D721Med (cell line): Measurements from ENCODE around the gene DNAH12.
"Not testable (repeated sequence)": the region's sequence is repeated elsewhere in the genome, so short reads cannot be mapped to it uniquely, and the experiment has no call there.

Experiments used
- DNase-seq: peaks from one replicate; pipeline ENCODE4 v3.0.0; 2011; ENCODE audit warnings: low spot score; ENCODE audit not compliant: insufficient read length
- FAIRE-seq: peaks from 2 replicates; lab custom pipeline; 2011; peaks lifted over from hg19 to GRCh38; lab: Jason Lieb, UNC
- CTCF ChIP-seq: IDR thresholded peaks from 2 replicates; pipeline ENCODE4 v1.5.1; 2012; ENCODE audit warnings: mild to moderate bottlenecking, control low read depth; ENCODE audit not compliant: insufficient read depth; ENCODE audit errors: missing control alignments

DNAH12 gene

GRCh38 chr3:57484563-57484962 lies 59.6 kb downstream of the DNAH12 start:
- DNase-seq, result no peak
- FAIRE-seq, result no peak

GRCh38 chr3:57477193-57477592 lies 67.0 kb downstream of the DNAH12 start:
- not testable (repeated sequence) for FAIRE-seq, DNase-seq

More at GRCh38 chr3:57484563-57484962, 59.6 kb downstream of the DNAH12 start:
- TF ChIP-seq CTCF, result no peak

- DNase-seq, result no peak
- FAIRE-seq, result no peak
- no peak for TF ChIP-seq CTCF
Measured at GRCh38 chr3:57464801-57465200, 79.3 kb downstream of the DNAH12 start.

- FAIRE-seq (no peak), DNase-seq (no peak)
- no peak for TF ChIP-seq CTCF
Measured at GRCh38 chr3:57464011-57464410, 80.1 kb downstream of the DNAH12 start.

GRCh38 chr3:57451150-57451846 lies 92.8 kb downstream of the DNAH12 start:
- FAIRE-seq (no peak), DNase-seq (no peak)
- no peak for TF ChIP-seq CTCF

- DNase-seq, FAIRE-seq: not testable (repeated sequence)
Measured at GRCh38 chr3:57449276-57449847, 94.8 kb downstream of the DNAH12 start.

- FAIRE-seq, DNase-seq: not testable (repeated sequence)
Measured at GRCh38 chr3:57448489-57448888, 95.7 kb downstream of the DNAH12 start.

- no peak for FAIRE-seq
- no peak for DNase-seq
- TF ChIP-seq CTCF, result no peak
Measured at GRCh38 chr3:57446318-57446841, 97.8 kb downstream of the DNAH12 start.

- TF ChIP-seq CTCF, result no peak
- no peak for DNase-seq
- FAIRE-seq, result no peak
Measured at GRCh38 chr3:57444469-57444868, 99.7 kb downstream of the DNAH12 start.

GRCh38 chr3:57440144-57440543 lies 104.0 kb downstream of the DNAH12 start:
- not testable (repeated sequence) for FAIRE-seq, DNase-seq

- DNase-seq, FAIRE-seq: not testable (repeated sequence)
Measured at GRCh38 chr3:57438460-57438859, 105.7 kb downstream of the DNAH12 start.
